H9 (cell line): ENCODE data around the gene CDH20. TPM values are rescaled to one million over a fixed set of nuclear protein-coding genes. Genes with fewer than 3 reads are reported as not detected.
A peak's percentile ranks its signal among the peaks of the same experiment; 100 is the strongest.

Experiments used
- DNase-seq: peaks from one replicate; pipeline ENCODE4 v3.0.0-alpha.2; 2017
- H2AFZ ChIP-seq: one replicate; pipeline ENCODE4 v1.6.1; 2013; ENCODE audit warnings: mild to moderate bottlenecking, low read length, control low read depth, moderate library complexity
- H2AK5ac ChIP-seq: 2 replicates; pipeline ENCODE4 v1.6.1; 2013; ENCODE audit warnings: low read length, control low read depth, mixed read lengths; ENCODE audit not compliant: insufficient read length
- H2BK120ac ChIP-seq: one replicate; pipeline ENCODE4 v1.6.1; 2013; ENCODE audit warnings: low read depth, mild to moderate bottlenecking, low read length, control low read depth, inconsistent platforms; ENCODE audit not compliant: poor library complexity, severe bottlenecking
- H2BK12ac ChIP-seq: 2 replicates; pipeline ENCODE4 v1.6.1; 2013; ENCODE audit warnings: low read length, control low read depth, mixed read lengths, low read depth; ENCODE audit not compliant: insufficient read length
- H2BK15ac ChIP-seq: 2 replicates; pipeline ENCODE4 v1.6.1; 2013; ENCODE audit warnings: low read depth, low read length, control low read depth
- H2BK20ac ChIP-seq: one replicate; pipeline ENCODE4 v1.6.1; 2013; ENCODE audit warnings: low read depth, mild to moderate bottlenecking, low read length, control low read depth, inconsistent platforms; ENCODE audit not compliant: poor library complexity, severe bottlenecking
- H2BK5ac ChIP-seq: 2 replicates; pipeline ENCODE4 v1.6.1; 2013; ENCODE audit warnings: low read length, control low read depth, mixed read lengths; ENCODE audit not compliant: insufficient read length
- H3K14ac ChIP-seq: 2 replicates; pipeline ENCODE4 v1.6.1; 2013; ENCODE audit warnings: low read length, control low read depth; ENCODE audit not compliant: insufficient read depth
- H3K18ac ChIP-seq: 2 replicates; pipeline ENCODE4 v1.6.1; 2013; ENCODE audit warnings: low read depth, mild to moderate bottlenecking, mixed read lengths, low read length, control low read depth; ENCODE audit not compliant: insufficient read length
- H3K23ac ChIP-seq: 2 replicates; pipeline ENCODE4 v1.6.1; 2013; ENCODE audit warnings: low read length, control low read depth, mixed read lengths, low read depth; ENCODE audit not compliant: insufficient read length
- H3K23me2 ChIP-seq: 2 replicates; pipeline ENCODE4 v1.6.1; 2013; ENCODE audit warnings: low read depth, mild to moderate bottlenecking, mixed read lengths, low read length, control low read depth; ENCODE audit not compliant: insufficient read length, poor library complexity, severe bottlenecking
- H3K27ac ChIP-seq: 2 replicates; pipeline ENCODE4 v1.5.1; 2013; ENCODE audit warnings: low read length, control low read depth, mixed read lengths, low read depth; ENCODE audit not compliant: insufficient read length
- H3K27me3 ChIP-seq: 2 replicates; pipeline ENCODE4 v1.6.1; 2013; ENCODE audit warnings: low read length, control low read depth, inconsistent platforms; ENCODE audit not compliant: insufficient read depth
- H3K4ac ChIP-seq: 2 replicates; pipeline ENCODE4 v1.6.1; 2013; ENCODE audit warnings: low read depth, mild to moderate bottlenecking, control low read depth, inconsistent platforms, low read length, moderate library complexity
- H3K4me1 ChIP-seq: 2 replicates; pipeline ENCODE4 v1.6.1; 2013; ENCODE audit warnings: low read length, control low read depth, inconsistent platforms; ENCODE audit not compliant: insufficient read depth
- H3K4me2 ChIP-seq: 2 replicates; pipeline ENCODE4 v1.6.1; 2013; ENCODE audit warnings: low read length, control low read depth, mixed read lengths; ENCODE audit not compliant: insufficient read length, insufficient read depth
- H3K56ac ChIP-seq: 2 replicates; pipeline ENCODE4 v1.6.1; 2013; ENCODE audit warnings: low read depth, mild to moderate bottlenecking, mixed read lengths, low read length, control low read depth; ENCODE audit not compliant: insufficient read length
- H3K79me1 ChIP-seq: 2 replicates; pipeline ENCODE4 v1.6.1; 2013; ENCODE audit warnings: low read depth, mild to moderate bottlenecking, moderate library complexity, low read length, control low read depth, inconsistent platforms; ENCODE audit not compliant: insufficient read depth, poor library complexity, severe bottlenecking
- H3K79me2 ChIP-seq: 2 replicates; pipeline ENCODE4 v1.6.1; 2013; ENCODE audit warnings: low read length, control low read depth, inconsistent platforms; ENCODE audit not compliant: insufficient read depth
- H3K9ac ChIP-seq: 2 replicates; pipeline ENCODE4 v1.6.1; 2013; ENCODE audit warnings: low read length, control low read depth, mixed read lengths; ENCODE audit not compliant: insufficient read length; ENCODE audit errors: extremely low read depth
- H3K9me3 ChIP-seq: one replicate; pipeline ENCODE4 v1.6.1; 2013; ENCODE audit warnings: low read depth, low read length, inconsistent platforms; ENCODE audit not compliant: control insufficient read depth
- H3T11ph ChIP-seq: one replicate; pipeline ENCODE4 v1.6.1; 2013; ENCODE audit warnings: mild to moderate bottlenecking, low read length, control low read depth, inconsistent platforms
- H4K20me1 ChIP-seq: one replicate; pipeline ENCODE4 v1.6.1; 2013; ENCODE audit not compliant: control insufficient read depth, insufficient read length, insufficient read depth
- H4K5ac ChIP-seq: 2 replicates; pipeline ENCODE4 v1.6.1; 2013; ENCODE audit warnings: low read depth, mild to moderate bottlenecking, mixed read lengths, low read length, control low read depth; ENCODE audit not compliant: insufficient read length
- H4K8ac ChIP-seq: replicated peaks from 2 replicates; pipeline ENCODE4 v1.6.1; 2013; ENCODE audit warnings: low read length, control low read depth, mixed read lengths, low read depth; ENCODE audit not compliant: insufficient read length
- H4K91ac ChIP-seq: 2 replicates; pipeline ENCODE4 v1.6.1; 2013; ENCODE audit warnings: low read depth, mild to moderate bottlenecking, moderate library complexity, mixed read lengths, low read length, control low read depth; ENCODE audit not compliant: insufficient read length
- H3K27ac Mint-ChIP-seq, 3 experiments: 2 replicates in 2 of 3; 3 replicates in 1 of 3; pipeline ENCODE4 v1.8.0; 2020 to 2021; ENCODE audit warnings: mixed read lengths in 3 of 3, mild to moderate bottlenecking in 1 of 3, moderate library complexity in 1 of 3
- H3K27me3 Mint-ChIP-seq: 2 replicates; pipeline ENCODE4 v1.8.0; 2021; ENCODE audit warnings: low read depth, mild to moderate bottlenecking, moderate library complexity, mixed read lengths
- H3K36me3 Mint-ChIP-seq, 3 experiments: 2 replicates in 2 of 3; 3 replicates in 1 of 3; pipeline ENCODE4 v1.8.0; 2020 to 2021; ENCODE audit warnings: low read depth in 3 of 3, mixed read lengths in 3 of 3; ENCODE audit not compliant: insufficient read depth in 1 of 3
- H3K4me1 Mint-ChIP-seq, 2 experiments: 2 replicates each; pipeline ENCODE4 v1.8.0; 2020; ENCODE audit warnings: mixed read lengths in 2 of 2
- H3K4me3 Mint-ChIP-seq, 2 experiments: 2 replicates in 1 of 2; 3 replicates in 1 of 2; pipeline ENCODE4 v1.8.0; 2020 to 2021; ENCODE audit warnings: mild to moderate bottlenecking in 2 of 2, mixed read lengths in 2 of 2, moderate library complexity in 1 of 2
- H3K9me3 Mint-ChIP-seq, 2 experiments: 2 replicates in 1 of 2; 3 replicates in 1 of 2; pipeline ENCODE4 v1.8.0; 2020; ENCODE audit warnings: mild to moderate bottlenecking in 2 of 2, mixed read lengths in 2 of 2, moderate library complexity in 1 of 2
- CTCF ChIP-seq: fragments of 200-600 bp; sonication (generic); conservative IDR thresholded peaks from 3 replicates; pipeline ENCODE4 v1.8.0; 2021; ENCODE audit warnings: antibody characterized with exemption, mild to moderate bottlenecking
- WGBS: extraction: QIAGEN DNeasy Blood & Tissue Kit; methylation state at CpG from one replicate; pipeline ENCODE4 v1.1.7; 2013; ENCODE audit warnings: missing lambda C conversion rate, low lambda C conversion rate, mixed read lengths; ENCODE audit not compliant: insufficient read length; ENCODE audit errors: extremely low coverage; 5-methylcytosine and 5-hydroxymethylcytosine counted together
- total RNA-seq: library from RNA; stranded (reverse); gene quantifications from 2 replicates; pipeline ENCODE4 v1.2.1, GENCODE V29; 2021

Gene CDH20
- total RNA-seq, 1 experiment from 2014 or later: not detected

GRCh38 chr18:61549889-61550288, 216.7 kb downstream of the CDH20 start:
- no peaks in the 10 kb centered on the region for H3K9me3 Mint-ChIP-seq
- no peak overlapping the region for H3K18ac ChIP-seq
- H3K4ac ChIP-seq: no peak overlapping the region
- H2BK12ac ChIP-seq: no peak overlapping the region
- no peaks in the 10 kb centered on the region for H3K4me1 Mint-ChIP-seq
- no peak overlapping the region for H3K23ac ChIP-seq
- no peak overlapping the region for H4K8ac ChIP-seq
- H2BK20ac ChIP-seq: no peak overlapping the region
- no peak overlapping the region for H3K56ac ChIP-seq
- no peak overlapping the region for H2BK5ac ChIP-seq
- no peaks in the 10 kb centered on the region for H3K23me2 ChIP-seq
- DNase-seq: no peak
- no peak overlapping the region for H3K27ac ChIP-seq
- H4K20me1 ChIP-seq: no peaks in the 10 kb centered on the region
- H3K79me1 ChIP-seq: no peaks in the 10 kb centered on the region
- H3K9ac ChIP-seq: no peak overlapping the region
- no peak overlapping the region for H2BK15ac ChIP-seq
- H3K27ac Mint-ChIP-seq: peak overlapping the region in 1 of 3 experiments; percentile 36; a peak in 1 of 7 replicates
- no peaks in the 10 kb centered on the region for H3K79me2 ChIP-seq
- H3K9me3 ChIP-seq: no peaks in the 10 kb centered on the region
- no peaks in the 10 kb centered on the region; the same call in 1 of the 2 replicates for H3K27me3 Mint-ChIP-seq
- no peak overlapping the region for H3K4me2 ChIP-seq
- H3K14ac ChIP-seq: no peak overlapping the region
- H2AFZ ChIP-seq: no peak overlapping the region
- no peaks in the 10 kb centered on the region for H3K4me1 ChIP-seq
- H4K5ac ChIP-seq: no peak overlapping the region
- no peaks in the 10 kb centered on the region for H3K36me3 Mint-ChIP-seq
- no peak overlapping the region for H4K91ac ChIP-seq
- TF ChIP-seq CTCF: no peak
- WGBS: no CpG with 5 or more reads among the region's 11 CpGs
- H3T11ph ChIP-seq: no peak overlapping the region
- no peaks in the 10 kb centered on the region for H3K27me3 ChIP-seq
- H3K4me3 Mint-ChIP-seq: no peak overlapping the region; a peak in 1 of 5 replicates
- H2AK5ac ChIP-seq: no peak overlapping the region
- H2BK120ac ChIP-seq: no peak overlapping the region
